H1 (cell line): ENCODE measurements around the gene FRS2. TPM values are rescaled to one million over a fixed set of nuclear protein-coding genes. Genes with fewer than 3 reads are reported as not detected.

Source experiments
- GTF2F1 ChIP-seq: IDR thresholded peaks from 2 replicates; pipeline ENCODE4 v1.6.1; 2012; ENCODE audit warnings: low read depth, low read length, improper control_type of control experiment, borderline replicate concordance
- KDM1A ChIP-seq: fragments of 200-600, 300-600 bp; sonication (generic); IDR thresholded peaks from 2 replicates; pipeline ENCODE4 v1.7.1; 2016; ENCODE audit warnings: mild to moderate bottlenecking, low read length, borderline replicate concordance
- NRF1 ChIP-seq: IDR thresholded peaks from 2 replicates; pipeline ENCODE4 v1.6.1; 2011; ENCODE audit warnings: mild to moderate bottlenecking, low read depth, low read length, improper control_type of control experiment
- PHF8 ChIP-seq: fragments of 200-600 bp; sonication (generic); conservative IDR thresholded peaks from 2 replicates; pipeline ENCODE4 v1.7.1; 2012; ENCODE audit warnings: low read depth, mild to moderate bottlenecking, inconsistent platforms, low read length, moderate library complexity
- YY1 ChIP-seq: IDR thresholded peaks from 2 replicates; pipeline ENCODE4 v1.6.1; 2011; ENCODE audit warnings: low read depth, mild to moderate bottlenecking, low read length
- polyA plus RNA-seq, 7 experiments: library from polyadenylated mRNA; depleted of rRNA in 3 of 7; stranded (reverse) in 5 of 7; unstranded in 2 of 7; fragments of >200 nt in 5 of 7; fragments of 200-250 nt in 2 of 7; gene quantifications; 1 replicate in 5 of 7; 2 replicates in 1 of 7; 4 replicates in 1 of 7; pipeline versions ENCODE4 v1.2.1 to v1.2.3, GENCODE V29; 2011 to 2013; ENCODE audit warnings: missing spikeins in 2 of 7, mixed read lengths in 2 of 7
- total RNA-seq: library from RNA; stranded (reverse); fragmentation: NEBNext Ultra II Directional; extraction: Animal tissue kit (Norgen Biotek cat#: 25700); gene quantifications from 2 replicates; pipeline ENCODE4 v1.2.1, GENCODE V29; 2021
- TF ChIP-seq, protein P1 (sequence below), 3 experiments: IDR thresholded peaks; 1 replicate in 2 of 3; 2 replicates in 1 of 3; pipeline versions ENCODE4 v1.5.1 to v1.6.1; 2011; ENCODE audit warnings: low read length in 3 of 3, mild to moderate bottlenecking in 3 of 3, inconsistent platforms in 2 of 3, low read depth in 1 of 3, moderate library complexity in 1 of 3; ENCODE audit not compliant: insufficient read depth in 1 of 3; ENCODE audit errors: control extremely low read depth in 1 of 3

The FRS2 gene
- total and polyA plus RNA-seq, 2 of the 8 experiments (the other 6 are each of a cell fraction or from before 2014, with no cell fraction given): 10.3 to 35.8 TPM

GRCh38 chr12:69514845-69515244, 44.7 kb downstream of the FRS2 start (continued):
- TF ChIP-seq PHF8 (no peak), NRF1 (no peak), YY1 (no peak), KDM1A (no peak), GTF2F1 (no peak)
- TF ChIP-seq, protein P1, sequence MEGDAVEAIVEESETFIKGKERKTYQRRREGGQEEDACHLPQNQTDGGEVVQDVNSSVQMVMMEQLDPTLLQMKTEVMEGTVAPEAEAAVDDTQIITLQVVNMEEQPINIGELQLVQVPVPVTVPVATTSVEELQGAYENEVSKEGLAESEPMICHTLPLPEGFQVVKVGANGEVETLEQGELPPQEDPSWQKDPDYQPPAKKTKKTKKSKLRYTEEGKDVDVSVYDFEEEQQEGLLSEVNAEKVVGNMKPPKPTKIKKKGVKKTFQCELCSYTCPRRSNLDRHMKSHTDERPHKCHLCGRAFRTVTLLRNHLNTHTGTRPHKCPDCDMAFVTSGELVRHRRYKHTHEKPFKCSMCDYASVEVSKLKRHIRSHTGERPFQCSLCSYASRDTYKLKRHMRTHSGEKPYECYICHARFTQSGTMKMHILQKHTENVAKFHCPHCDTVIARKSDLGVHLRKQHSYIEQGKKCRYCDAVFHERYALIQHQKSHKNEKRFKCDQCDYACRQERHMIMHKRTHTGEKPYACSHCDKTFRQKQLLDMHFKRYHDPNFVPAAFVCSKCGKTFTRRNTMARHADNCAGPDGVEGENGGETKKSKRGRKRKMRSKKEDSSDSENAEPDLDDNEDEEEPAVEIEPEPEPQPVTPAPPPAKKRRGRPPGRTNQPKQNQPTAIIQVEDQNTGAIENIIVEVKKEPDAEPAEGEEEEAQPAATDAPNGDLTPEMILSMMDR (IDR thresholded peaks at IDR 0.05; ENCODE audit: control extremely low read depth in 1 of 3, insufficient read depth in 1 of 3, low read depth in 1 of 3, low read length in 3 of 3): no peak
